Measurements from ENCODE around the gene ISG15. TPM values are rescaled to one million over a fixed set of nuclear protein-coding genes. Genes with fewer than 3 reads are reported as not detected.

ISG15 gene
- total and polyA plus RNA-seq, 9 of the 15 experiments (the other 6 are each of a cell fraction or from before 2014, with no cell fraction given) = 0.40 to 58.3 (median 12.2) TPM

DNA sequence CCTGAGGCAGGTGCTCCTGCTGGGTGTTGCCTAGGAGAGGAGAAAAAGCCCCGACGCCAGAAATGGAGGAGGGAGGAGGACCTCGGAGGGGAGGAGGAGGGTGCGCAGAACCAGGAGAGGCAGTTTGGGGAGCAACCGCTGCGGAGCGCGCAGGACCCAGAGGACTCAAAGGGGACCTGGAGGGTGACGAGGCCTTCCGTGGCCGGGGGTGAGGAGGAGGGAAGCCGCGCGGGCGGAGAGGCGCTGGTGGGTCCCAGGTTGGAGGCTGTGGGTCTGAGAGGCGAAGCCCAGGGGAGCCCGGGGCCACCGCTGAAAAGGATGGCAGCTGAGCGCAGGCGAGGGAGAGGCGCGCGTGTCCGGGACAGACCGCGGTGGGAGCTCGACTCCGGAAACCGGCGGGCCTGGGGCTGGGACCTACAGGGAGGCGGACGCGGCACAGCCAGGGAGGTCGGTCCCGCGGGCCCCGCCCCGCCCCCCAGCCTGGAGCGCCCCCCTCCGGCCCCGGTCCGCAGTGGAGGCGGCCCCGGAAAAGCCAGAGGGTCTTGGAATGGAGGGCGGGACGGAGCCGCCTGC, 45.7 kb downstream of the ISG15 start (continued):
- TF ChIP-seq, protein P1, sequence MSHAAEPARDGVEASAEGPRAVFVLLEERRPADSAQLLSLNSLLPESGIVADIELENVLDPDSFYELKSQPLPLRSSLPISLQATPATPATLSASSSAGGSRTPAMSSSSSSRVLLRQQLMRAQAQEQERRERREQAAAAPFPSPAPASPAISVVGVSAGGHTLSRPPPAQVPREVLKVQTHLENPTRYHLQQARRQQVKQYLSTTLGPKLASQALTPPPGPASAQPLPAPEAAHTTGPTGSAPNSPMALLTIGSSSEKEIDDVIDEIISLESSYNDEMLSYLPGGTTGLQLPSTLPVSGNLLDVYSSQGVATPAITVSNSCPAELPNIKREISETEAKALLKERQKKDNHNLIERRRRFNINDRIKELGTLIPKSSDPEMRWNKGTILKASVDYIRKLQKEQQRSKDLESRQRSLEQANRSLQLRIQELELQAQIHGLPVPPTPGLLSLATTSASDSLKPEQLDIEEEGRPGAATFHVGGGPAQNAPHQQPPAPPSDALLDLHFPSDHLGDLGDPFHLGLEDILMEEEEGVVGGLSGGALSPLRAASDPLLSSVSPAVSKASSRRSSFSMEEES (CRISPR knock-in tag; IDR thresholded peaks at IDR 0.05) = no peak
- TF ChIP-seq NCOR1 (IDR thresholded peaks at IDR 0.05) = no peak
- no peak for TF ChIP-seq KLF1 (tag; IDR thresholded peaks at IDR 0.05)
- TF ChIP-seq FOXM1 (IDR thresholded peaks at IDR 0.05; ENCODE audit: low read depth) = no peak
- no peak for TF ChIP-seq FOXM1 (CRISPR knock-in tag; IDR thresholded peaks at IDR 0.05; ENCODE audit: low read depth)
- no peak for TF ChIP-seq CREB3L1 (IDR thresholded peaks at IDR 0.05; ENCODE audit: borderline replicate concordance, low read depth)
- no peak for TF ChIP-seq TAF9B (IDR thresholded peaks at IDR 0.05; ENCODE audit: partially characterized antibody)
- TF ChIP-seq FOXA1 (IDR thresholded peaks at IDR 0.05; ENCODE audit: borderline replicate concordance) = no peak
- no peak for TF ChIP-seq PML (IDR thresholded peaks at IDR 0.05; ENCODE audit: low read length)
- peak; percentile 84 for TF ChIP-seq SAP30 (IDR thresholded peaks at IDR 0.05; ENCODE audit: borderline replicate concordance, insufficient read depth, low read depth, low read length, poor library complexity, severe bottlenecking)
- TF ChIP-seq ZNF512 (tag; IDR thresholded peaks at IDR 0.05) = no peak
- TF ChIP-seq BDP1 (IDR thresholded peaks at IDR 0.05; ENCODE audit: insufficient read depth, insufficient read length) = no peak
- no peak for TF ChIP-seq HDAC3 (IDR thresholded peaks at IDR 0.05; ENCODE audit: borderline replicate concordance, partially characterized antibody)
- TF ChIP-seq TCFL5 (CRISPR knock-in tag; conservative IDR thresholded peaks at IDR 0.05) = no peak
- no peak for TF ChIP-seq ZBTB17 (CRISPR knock-in tag; IDR thresholded peaks at IDR 0.05)
- TF ChIP-seq, protein P2, sequence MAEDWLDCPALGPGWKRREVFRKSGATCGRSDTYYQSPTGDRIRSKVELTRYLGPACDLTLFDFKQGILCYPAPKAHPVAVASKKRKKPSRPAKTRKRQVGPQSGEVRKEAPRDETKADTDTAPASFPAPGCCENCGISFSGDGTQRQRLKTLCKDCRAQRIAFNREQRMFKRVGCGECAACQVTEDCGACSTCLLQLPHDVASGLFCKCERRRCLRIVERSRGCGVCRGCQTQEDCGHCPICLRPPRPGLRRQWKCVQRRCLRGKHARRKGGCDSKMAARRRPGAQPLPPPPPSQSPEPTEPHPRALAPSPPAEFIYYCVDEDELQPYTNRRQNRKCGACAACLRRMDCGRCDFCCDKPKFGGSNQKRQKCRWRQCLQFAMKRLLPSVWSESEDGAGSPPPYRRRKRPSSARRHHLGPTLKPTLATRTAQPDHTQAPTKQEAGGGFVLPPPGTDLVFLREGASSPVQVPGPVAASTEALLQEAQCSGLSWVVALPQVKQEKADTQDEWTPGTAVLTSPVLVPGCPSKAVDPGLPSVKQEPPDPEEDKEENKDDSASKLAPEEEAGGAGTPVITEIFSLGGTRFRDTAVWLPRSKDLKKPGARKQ (CRISPR knock-in tag; IDR thresholded peaks at IDR 0.05) = no peak
- TF ChIP-seq, protein P3, sequence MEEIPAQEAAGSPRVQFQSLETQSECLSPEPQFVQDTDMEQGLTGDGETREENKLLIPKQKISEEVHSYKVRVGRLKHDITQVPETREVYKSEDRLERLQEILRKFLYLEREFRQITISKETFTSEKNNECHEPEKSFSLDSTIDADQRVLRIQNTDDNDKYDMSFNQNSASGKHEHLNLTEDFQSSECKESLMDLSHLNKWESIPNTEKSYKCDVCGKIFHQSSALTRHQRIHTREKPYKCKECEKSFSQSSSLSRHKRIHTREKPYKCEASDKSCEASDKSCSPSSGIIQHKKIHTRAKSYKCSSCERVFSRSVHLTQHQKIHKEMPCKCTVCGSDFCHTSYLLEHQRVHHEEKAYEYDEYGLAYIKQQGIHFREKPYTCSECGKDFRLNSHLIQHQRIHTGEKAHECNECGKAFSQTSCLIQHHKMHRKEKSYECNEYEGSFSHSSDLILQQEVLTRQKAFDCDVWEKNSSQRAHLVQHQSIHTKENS (CRISPR knock-in tag; IDR thresholded peaks at IDR 0.05) = no peak
- no peak for TF ChIP-seq EP300 (IDR thresholded peaks at IDR 0.05; ENCODE audit: low read length)
